ENCODE results near the gene SYT11.

Gene SYT11

GRCh38 chr1:155872527-155872926, 13.2 kb downstream of the SYT11 start:
- no peak for TF ChIP-seq CTCF (IDR thresholded peaks at IDR 0.05; ENCODE audit: control extremely low read depth, extremely low read depth, low read depth, missing control alignments)
- ChIA-PET POLR2A (no interaction called here), CTCF (interaction anchor here (1.1 to 5.2 kb wide), 4 partner anchors 12 to 117 kb away, joined by 4 to 27 read pairs (median 5); partner anchors contain the start of gene SYT11)
- no peak for DNase-seq (ENCODE audit: extremely low spot score)

- TF ChIP-seq CTCF (IDR thresholded peaks at IDR 0.05; ENCODE audit: control extremely low read depth, extremely low read depth, low read depth, missing control alignments): no peak
- DNase-seq (ENCODE audit: extremely low spot score): no peak
- ChIA-PET CTCF (interaction anchor here (1.0 to 5.2 kb wide), 3 partner anchors 9 to 13 kb away, joined by 3 to 27 read pairs (median 3); partner anchors contain the start of gene SYT11), POLR2A (no interaction called here)
Observed at GRCh38 chr1:155873860-155874259, 14.5 kb downstream of the SYT11 start.

GRCh38 chr1:155877945-155878344, 18.6 kb downstream of the SYT11 start:
- CTCF ChIA-PET: interaction anchor here (1.2 to 2.0 kb wide), 4 partner anchors 13 to 189 kb away, joined by 3 to 4 read pairs (median 4); no protein-coding TSS in a partner anchor
- POLR2A ChIA-PET: no interaction called here
- TF ChIP-seq CTCF (IDR thresholded peaks at IDR 0.05; ENCODE audit: control extremely low read depth, extremely low read depth, low read depth, missing control alignments): no peak
- no peak for DNase-seq (ENCODE audit: extremely low spot score)

GRCh38 chr1:155880251-155880650, 20.9 kb downstream of the SYT11 start:
- ChIA-PET CTCF (interaction anchor here (1.0 kb wide), 1 partner anchor 10 kb away, joined by 3 read pairs; no protein-coding TSS in a partner anchor), POLR2A (no interaction called here)
- no peak for DNase-seq (ENCODE audit: extremely low spot score)
- TF ChIP-seq CTCF (IDR thresholded peaks at IDR 0.05; ENCODE audit: control extremely low read depth, extremely low read depth, low read depth, missing control alignments): no peak

- TF ChIP-seq CTCF (IDR thresholded peaks at IDR 0.05; ENCODE audit: control extremely low read depth, extremely low read depth, low read depth, missing control alignments): no peak
- ChIA-PET POLR2A (no interaction called here), CTCF (interaction anchor here (1.0 kb wide), 1 partner anchor 11 kb away, joined by 3 read pairs; no protein-coding TSS in a partner anchor)
- no peak for DNase-seq (ENCODE audit: extremely low spot score)
Observed at GRCh38 chr1:155880950-155881349, 21.6 kb downstream of the SYT11 start.

- ChIA-PET POLR2A (interaction anchor here (0.8 to 1.4 kb wide), 2 partner anchors 13 to 23 kb away, joined by 5 to 8 read pairs; no protein-coding TSS in a partner anchor), CTCF (interaction anchor here (0.8 to 1.4 kb wide), 7 partner anchors 8 to 108 kb away, joined by 3 to 5 read pairs (median 3); no protein-coding TSS in a partner anchor)
- DNase-seq (ENCODE audit: extremely low spot score): peak; percentile 63
- TF ChIP-seq CTCF (IDR thresholded peaks at IDR 0.05; ENCODE audit: control extremely low read depth, extremely low read depth, low read depth, missing control alignments): no peak
Observed at GRCh38 chr1:155882235-155882634, 22.9 kb downstream of the SYT11 start.
